ENCODE measurements around the gene MBD3L4. TPM values are rescaled to one million over a fixed set of nuclear protein-coding genes. Genes with fewer than 3 reads are reported as not detected.

Gene MBD3L4
- total and polyA plus RNA-seq, 4 donors, result not detected

DNA sequence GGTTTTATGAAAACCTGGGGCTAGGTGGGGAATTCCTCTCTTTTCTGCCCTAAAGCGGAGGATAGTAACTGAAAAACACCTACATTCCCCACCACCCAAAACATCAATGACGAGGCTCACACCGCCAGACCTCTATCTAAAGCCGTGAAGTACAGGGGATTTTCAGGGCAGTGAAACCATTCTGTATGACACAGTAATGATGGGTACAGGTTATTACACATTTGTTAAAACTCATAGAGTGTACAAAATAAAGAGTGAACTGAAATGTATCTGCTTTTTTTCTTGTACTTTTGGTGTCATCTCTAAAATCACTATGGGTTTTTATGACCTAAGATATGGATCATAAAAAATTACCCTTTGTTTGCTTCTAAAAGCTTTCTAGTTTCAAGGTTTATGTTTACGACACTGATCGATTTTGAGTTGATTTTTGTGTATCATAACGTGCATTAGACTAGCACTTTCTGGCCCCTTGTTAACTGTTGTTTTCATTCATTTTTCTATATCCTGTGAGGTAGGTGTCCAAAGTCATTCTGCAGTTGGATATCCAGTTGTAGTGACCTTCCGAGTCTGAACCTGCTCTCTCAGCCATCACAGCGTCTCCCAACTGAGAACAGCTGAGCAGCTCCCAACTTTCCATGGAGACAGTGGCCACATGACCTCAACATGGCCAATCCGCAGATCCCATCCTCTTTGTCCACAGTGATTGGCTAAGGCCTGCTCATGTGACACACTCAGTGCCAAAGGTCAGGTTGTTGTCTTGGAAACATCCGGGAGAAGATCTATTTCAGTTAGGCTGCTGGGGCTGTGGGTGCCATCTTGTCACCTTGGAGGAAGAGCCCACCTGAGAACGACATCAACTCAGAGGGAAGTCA, 29.0 kb downstream of the MBD3L4 start:
- H3K27me3 ChIP-seq (ENCODE audit: control insufficient read depth in 4 of 4, insufficient read depth in 4 of 4, low read length in 3 of 4), result peaks cover 0 to 2% (median 0%) of the 10 kb centered on the region in 4 donors
- DNase-seq (ENCODE audit: low spot score), result no peak
- no peaks in the 10 kb centered on the region for H3K4me1 ChIP-seq (ENCODE audit: control insufficient read depth in 4 of 4, insufficient read depth in 4 of 4, low read length in 3 of 4)
- H3K4me3 ChIP-seq (ENCODE audit: low read depth in 1 of 3, low read length in 3 of 3), result no peak overlapping the region
- TF ChIP-seq, protein P1, sequence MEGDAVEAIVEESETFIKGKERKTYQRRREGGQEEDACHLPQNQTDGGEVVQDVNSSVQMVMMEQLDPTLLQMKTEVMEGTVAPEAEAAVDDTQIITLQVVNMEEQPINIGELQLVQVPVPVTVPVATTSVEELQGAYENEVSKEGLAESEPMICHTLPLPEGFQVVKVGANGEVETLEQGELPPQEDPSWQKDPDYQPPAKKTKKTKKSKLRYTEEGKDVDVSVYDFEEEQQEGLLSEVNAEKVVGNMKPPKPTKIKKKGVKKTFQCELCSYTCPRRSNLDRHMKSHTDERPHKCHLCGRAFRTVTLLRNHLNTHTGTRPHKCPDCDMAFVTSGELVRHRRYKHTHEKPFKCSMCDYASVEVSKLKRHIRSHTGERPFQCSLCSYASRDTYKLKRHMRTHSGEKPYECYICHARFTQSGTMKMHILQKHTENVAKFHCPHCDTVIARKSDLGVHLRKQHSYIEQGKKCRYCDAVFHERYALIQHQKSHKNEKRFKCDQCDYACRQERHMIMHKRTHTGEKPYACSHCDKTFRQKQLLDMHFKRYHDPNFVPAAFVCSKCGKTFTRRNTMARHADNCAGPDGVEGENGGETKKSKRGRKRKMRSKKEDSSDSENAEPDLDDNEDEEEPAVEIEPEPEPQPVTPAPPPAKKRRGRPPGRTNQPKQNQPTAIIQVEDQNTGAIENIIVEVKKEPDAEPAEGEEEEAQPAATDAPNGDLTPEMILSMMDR (IDR thresholded peaks at IDR 0.05; ENCODE audit: low read depth, low read length, missing input control), result no peak
- TF ChIP-seq, protein P2, sequence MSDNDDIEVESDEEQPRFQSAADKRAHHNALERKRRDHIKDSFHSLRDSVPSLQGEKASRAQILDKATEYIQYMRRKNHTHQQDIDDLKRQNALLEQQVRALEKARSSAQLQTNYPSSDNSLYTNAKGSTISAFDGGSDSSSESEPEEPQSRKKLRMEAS (IDR thresholded peaks at IDR 0.05), result no peak
- TF ChIP-seq EGR1 (IDR thresholded peaks at IDR 0.05; ENCODE audit: low read depth in 2 of 2) (no peak), YY1 (IDR thresholded peaks at IDR 0.05) (no peak), RAD21 (IDR thresholded peaks at IDR 0.05) (no peak), SP1 (IDR thresholded peaks at IDR 0.05) (no peak), FOXA1 (IDR thresholded peaks at IDR 0.05) (no peak)
- WGBS, result 80% methylated on average over 12 of the region's 12 CpGs
- no peak overlapping the region for H3K9ac ChIP-seq (ENCODE audit: low read depth in 1 of 2, low read length in 2 of 2)
- H3K36me3 ChIP-seq (ENCODE audit: control insufficient read depth in 4 of 4, insufficient read depth in 3 of 4, low read depth in 1 of 4, low read length in 3 of 4), result no peaks in the 10 kb centered on the region
- no peaks in the 10 kb centered on the region for H3K9me3 ChIP-seq (ENCODE audit: control insufficient read depth in 4 of 4, low read length in 3 of 4)
- no peak overlapping the region for H3K27ac ChIP-seq (ENCODE audit: low read depth in 1 of 2, low read length in 2 of 2)

DNA sequence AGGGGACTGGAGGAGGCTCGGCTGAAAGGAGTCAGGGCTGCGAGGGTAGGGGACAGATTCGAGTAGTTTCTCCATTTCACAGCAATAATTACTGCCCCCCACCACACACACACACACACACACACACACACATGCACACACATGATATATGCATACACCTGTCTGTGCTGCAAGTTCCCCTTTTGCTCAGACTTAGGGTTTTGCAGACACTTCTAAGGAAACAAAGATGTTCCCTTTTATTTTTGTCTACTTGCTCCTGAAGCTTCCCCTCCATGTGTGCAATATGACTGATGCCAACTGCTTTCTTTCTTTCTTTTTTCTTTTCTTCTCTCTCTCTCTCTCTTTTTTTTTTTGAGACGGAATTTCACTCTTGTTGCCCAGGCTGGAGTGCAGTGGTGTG, 32.1 kb downstream of the MBD3L4 start:
- no peak overlapping the region for H3K4me3 ChIP-seq (ENCODE audit: low read depth in 1 of 3, low read length in 3 of 3)
- peaks cover 0 to 2% (median 0%) of the 10 kb centered on the region in 4 donors for H3K4me1 ChIP-seq (ENCODE audit: control insufficient read depth in 4 of 4, insufficient read depth in 4 of 4, low read length in 3 of 4)
- H3K9me3 ChIP-seq (ENCODE audit: control insufficient read depth in 4 of 4, low read length in 3 of 4), result no peaks in the 10 kb centered on the region
- DNase-seq (ENCODE audit: low spot score), result no peak
- no peaks in the 10 kb centered on the region for H3K36me3 ChIP-seq (ENCODE audit: control insufficient read depth in 4 of 4, insufficient read depth in 3 of 4, low read depth in 1 of 4, low read length in 3 of 4)
- TF ChIP-seq HNF4A (conservative IDR thresholded peaks at IDR 0.05) (no peak), SP1 (IDR thresholded peaks at IDR 0.05) (no peak), RAD21 (IDR thresholded peaks at IDR 0.05) (no peak), TAF1 (conservative IDR thresholded peaks at IDR 0.05) (no peak), FOXA2 (IDR thresholded peaks at IDR 0.05) (no peak), YY1 (IDR thresholded peaks at IDR 0.05) (no peak)
- TF ChIP-seq, protein P3, sequence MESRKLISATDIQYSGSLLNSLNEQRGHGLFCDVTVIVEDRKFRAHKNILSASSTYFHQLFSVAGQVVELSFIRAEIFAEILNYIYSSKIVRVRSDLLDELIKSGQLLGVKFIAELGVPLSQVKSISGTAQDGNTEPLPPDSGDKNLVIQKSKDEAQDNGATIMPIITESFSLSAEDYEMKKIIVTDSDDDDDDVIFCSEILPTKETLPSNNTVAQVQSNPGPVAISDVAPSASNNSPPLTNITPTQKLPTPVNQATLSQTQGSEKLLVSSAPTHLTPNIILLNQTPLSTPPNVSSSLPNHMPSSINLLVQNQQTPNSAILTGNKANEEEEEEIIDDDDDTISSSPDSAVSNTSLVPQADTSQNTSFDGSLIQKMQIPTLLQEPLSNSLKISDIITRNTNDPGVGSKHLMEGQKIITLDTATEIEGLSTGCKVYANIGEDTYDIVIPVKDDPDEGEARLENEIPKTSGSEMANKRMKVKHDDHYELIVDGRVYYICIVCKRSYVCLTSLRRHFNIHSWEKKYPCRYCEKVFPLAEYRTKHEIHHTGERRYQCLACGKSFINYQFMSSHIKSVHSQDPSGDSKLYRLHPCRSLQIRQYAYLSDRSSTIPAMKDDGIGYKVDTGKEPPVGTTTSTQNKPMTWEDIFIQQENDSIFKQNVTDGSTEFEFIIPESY (IDR thresholded peaks at IDR 0.05), result no peak
- TF ChIP-seq, protein P4, sequence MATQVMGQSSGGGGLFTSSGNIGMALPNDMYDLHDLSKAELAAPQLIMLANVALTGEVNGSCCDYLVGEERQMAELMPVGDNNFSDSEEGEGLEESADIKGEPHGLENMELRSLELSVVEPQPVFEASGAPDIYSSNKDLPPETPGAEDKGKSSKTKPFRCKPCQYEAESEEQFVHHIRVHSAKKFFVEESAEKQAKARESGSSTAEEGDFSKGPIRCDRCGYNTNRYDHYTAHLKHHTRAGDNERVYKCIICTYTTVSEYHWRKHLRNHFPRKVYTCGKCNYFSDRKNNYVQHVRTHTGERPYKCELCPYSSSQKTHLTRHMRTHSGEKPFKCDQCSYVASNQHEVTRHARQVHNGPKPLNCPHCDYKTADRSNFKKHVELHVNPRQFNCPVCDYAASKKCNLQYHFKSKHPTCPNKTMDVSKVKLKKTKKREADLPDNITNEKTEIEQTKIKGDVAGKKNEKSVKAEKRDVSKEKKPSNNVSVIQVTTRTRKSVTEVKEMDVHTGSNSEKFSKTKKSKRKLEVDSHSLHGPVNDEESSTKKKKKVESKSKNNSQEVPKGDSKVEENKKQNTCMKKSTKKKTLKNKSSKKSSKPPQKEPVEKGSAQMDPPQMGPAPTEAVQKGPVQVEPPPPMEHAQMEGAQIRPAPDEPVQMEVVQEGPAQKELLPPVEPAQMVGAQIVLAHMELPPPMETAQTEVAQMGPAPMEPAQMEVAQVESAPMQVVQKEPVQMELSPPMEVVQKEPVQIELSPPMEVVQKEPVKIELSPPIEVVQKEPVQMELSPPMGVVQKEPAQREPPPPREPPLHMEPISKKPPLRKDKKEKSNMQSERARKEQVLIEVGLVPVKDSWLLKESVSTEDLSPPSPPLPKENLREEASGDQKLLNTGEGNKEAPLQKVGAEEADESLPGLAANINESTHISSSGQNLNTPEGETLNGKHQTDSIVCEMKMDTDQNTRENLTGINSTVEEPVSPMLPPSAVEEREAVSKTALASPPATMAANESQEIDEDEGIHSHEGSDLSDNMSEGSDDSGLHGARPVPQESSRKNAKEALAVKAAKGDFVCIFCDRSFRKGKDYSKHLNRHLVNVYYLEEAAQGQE (IDR thresholded peaks at IDR 0.05), result no peak
- no peak overlapping the region for H3K9ac ChIP-seq (ENCODE audit: low read depth in 1 of 2, low read length in 2 of 2)
- no peak overlapping the region for H3K27ac ChIP-seq (ENCODE audit: low read depth in 1 of 2, low read length in 2 of 2)
- no peaks in the 10 kb centered on the region for H3K27me3 ChIP-seq (ENCODE audit: control insufficient read depth in 4 of 4, insufficient read depth in 4 of 4, low read length in 3 of 4)
- WGBS, result 49% methylated on average over 4 of the region's 4 CpGs

Data from liver (tissue), 9 donors.